Mammary epithelial cell (primary cell): ENCODE measurements around the gene SRPK3.

Source experiments
- EZH2 ChIP-seq: IDR thresholded peaks from 2 replicates; pipeline ENCODE4 v1.6.1; 2012; ENCODE audit warnings: low read length, inconsistent platforms, borderline replicate concordance
- TF ChIP-seq, protein P1 (sequence below), 2 donors: IDR thresholded peaks in 1 of 2; conservative IDR thresholded peaks in 1 of 2; 2 replicates each; pipeline ENCODE4 v1.5.1; 2011 to 2012; ENCODE audit warnings: inconsistent platforms in 2 of 2, low read length in 2 of 2, mild to moderate bottlenecking in 2 of 2, control low read depth in 1 of 2, low read depth in 1 of 2; ENCODE audit not compliant: insufficient read depth in 1 of 2; ENCODE audit errors: extremely low read depth in 1 of 2

GRCh38 chrX:153799326-153799725 lies 18.5 kb downstream of the SRPK3 start:
- TF ChIP-seq, protein P1, sequence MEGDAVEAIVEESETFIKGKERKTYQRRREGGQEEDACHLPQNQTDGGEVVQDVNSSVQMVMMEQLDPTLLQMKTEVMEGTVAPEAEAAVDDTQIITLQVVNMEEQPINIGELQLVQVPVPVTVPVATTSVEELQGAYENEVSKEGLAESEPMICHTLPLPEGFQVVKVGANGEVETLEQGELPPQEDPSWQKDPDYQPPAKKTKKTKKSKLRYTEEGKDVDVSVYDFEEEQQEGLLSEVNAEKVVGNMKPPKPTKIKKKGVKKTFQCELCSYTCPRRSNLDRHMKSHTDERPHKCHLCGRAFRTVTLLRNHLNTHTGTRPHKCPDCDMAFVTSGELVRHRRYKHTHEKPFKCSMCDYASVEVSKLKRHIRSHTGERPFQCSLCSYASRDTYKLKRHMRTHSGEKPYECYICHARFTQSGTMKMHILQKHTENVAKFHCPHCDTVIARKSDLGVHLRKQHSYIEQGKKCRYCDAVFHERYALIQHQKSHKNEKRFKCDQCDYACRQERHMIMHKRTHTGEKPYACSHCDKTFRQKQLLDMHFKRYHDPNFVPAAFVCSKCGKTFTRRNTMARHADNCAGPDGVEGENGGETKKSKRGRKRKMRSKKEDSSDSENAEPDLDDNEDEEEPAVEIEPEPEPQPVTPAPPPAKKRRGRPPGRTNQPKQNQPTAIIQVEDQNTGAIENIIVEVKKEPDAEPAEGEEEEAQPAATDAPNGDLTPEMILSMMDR (conservative IDR thresholded peaks at IDR 0.05 in 1 of 2, IDR thresholded peaks at IDR 0.05 in 1 of 2; ENCODE audit: extremely low read depth in 1 of 2, insufficient read depth in 1 of 2, low read depth in 1 of 2, low read length in 2 of 2), result no peak
- TF ChIP-seq EZH2, result no peak
